HG03565 (cell line): Measurements from ENCODE around the gene DPYSL4.

Source experiments
- ATAC-seq: cut with Tn5 transposase; IDR thresholded peaks from one replicate; pipeline ENCODE4 v1.9.1; 2021; ENCODE audit warnings: mild to moderate bottlenecking, moderate library complexity; ENCODE audit not compliant: unreplicated experiment

Gene DPYSL4

GRCh38 chr10:132162590-132163277 lies 24.0 kb upstream of the DPYSL4 start:
- ATAC-seq = no peak

DNA sequence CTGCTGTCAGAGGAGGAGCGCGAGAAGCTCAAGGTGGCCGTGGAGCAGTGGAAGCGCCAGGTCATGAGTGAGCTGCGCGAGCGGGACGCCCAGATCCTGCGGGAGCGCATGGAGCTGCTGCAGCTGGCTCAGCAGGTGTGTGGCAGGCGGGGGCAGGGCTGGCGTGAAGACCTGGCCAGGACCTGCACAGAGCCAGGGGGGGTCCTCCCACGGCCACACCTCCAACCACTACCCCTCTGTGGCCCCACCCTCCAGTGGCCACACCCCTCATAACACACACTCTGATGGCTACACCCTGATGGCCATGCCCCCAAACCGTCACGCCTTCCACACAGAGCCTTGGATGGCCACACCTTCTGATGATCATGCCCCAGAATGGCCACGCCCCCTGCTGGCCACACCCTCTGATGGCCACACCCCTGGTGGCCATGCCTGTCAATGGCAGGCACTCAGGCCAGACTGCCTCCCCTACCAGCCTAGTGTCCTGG lies 23.4 kb upstream of the DPYSL4 start:
- no peak for ATAC-seq

GRCh38 chr10:132163826-132164515 lies 22.8 kb upstream of the DPYSL4 start:
- no peak for ATAC-seq

- no peak for ATAC-seq
These were observed 21.9 kb upstream of the DPYSL4 start for GRCh38 chr10:132164761-132165278.

DNA sequence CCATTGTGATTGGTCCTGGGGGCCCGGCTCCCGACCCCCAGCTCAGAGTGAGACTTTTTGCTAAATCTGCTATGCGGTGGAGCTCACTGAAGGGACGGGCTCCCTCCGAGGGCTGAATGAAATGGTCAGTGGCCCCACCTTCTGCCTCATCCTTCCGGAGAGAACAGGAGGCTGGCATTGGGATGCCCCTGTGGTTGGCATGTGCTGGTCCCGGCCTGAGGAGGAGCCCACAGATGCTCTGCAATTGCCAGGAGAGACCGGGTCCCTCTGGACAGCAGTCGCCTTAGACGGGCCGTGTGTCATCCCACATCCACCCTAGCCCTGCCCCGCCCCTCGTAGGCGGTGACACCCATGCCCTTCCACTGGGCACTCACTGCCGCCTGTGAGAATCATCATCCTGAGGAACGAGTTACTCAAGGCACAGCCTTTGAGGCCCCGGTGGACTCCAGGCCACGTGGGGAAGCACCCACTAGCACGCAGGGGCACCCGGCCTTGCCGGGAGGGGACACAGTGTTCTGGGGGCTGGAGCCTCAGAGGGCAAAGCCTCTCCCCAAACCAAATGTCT lies 21.2 kb upstream of the DPYSL4 start:
- ATAC-seq = no peak

DNA sequence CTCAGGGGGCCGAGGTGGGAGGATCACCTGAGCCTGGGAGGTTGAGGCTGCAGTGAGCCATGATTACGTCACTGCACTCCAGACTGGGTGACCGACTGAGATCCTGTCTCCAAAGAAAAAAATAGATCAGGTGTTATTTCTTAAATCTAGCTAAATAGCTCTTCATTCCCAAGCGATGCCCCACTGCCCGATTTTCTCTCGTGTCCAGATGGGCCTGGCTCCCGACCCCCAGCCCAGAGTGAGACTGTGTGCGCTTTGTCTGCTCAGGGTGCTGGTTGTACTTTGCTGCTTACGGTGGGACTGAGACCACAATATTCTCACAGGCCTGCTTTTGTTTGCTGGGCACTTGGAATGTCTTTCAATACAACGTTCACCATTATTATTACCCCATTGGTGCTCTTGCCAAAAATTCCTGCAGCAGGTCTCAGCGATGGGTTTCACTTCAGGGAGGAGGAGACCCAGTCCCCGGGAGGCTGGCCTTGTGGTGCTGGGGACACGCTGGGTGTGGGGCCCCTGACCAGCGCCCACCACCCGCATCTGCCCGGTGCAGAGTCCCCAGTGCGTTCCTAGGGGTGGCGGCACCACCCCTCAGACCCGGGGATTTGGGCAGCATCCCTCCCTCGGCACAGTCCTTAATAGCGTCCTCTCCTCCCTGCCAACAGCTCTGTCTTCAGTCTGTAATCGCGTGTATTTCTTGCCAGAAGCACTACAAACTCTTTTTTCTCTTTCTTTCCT lies 20.4 kb upstream of the DPYSL4 start:
- ATAC-seq = no peak

DNA sequence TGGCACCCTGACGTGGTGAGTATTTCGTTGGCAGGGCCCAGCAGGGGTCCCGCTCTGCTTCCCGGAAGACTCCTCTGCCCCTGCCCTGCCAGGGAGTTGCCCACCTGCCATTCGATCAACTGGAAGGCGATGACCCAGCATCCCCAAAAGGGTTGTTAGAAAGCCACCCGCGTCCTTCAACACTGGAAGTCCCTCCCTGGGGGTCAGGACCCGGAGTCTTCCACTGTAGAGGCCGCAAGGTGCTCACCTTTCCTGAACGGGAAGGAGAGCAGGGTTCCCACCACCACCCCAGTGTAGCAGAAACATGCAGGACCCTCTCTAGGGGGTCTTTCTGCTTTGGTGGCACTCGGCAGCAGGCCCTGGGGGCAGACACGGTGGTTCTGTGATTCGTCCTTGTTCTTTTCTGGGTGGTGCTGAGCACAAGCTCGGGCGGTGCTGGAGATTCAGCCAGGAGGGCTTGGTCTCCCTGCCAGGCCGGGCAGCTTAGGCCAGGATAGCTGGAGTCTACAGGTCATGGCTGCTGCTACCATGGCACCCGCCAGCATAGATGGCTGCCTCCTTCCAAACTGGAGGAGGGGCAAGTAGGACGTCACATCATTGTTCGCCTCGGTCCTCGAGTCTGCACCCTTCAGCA lies 19.6 kb upstream of the DPYSL4 start:
- no peak for ATAC-seq

- no peak for ATAC-seq
These were observed 18.8 kb upstream of the DPYSL4 start for GRCh38 chr10:132167976-132168375.

- ATAC-seq = no peak
These were observed 18.1 kb upstream of the DPYSL4 start for GRCh38 chr10:132168571-132169030.

DNA sequence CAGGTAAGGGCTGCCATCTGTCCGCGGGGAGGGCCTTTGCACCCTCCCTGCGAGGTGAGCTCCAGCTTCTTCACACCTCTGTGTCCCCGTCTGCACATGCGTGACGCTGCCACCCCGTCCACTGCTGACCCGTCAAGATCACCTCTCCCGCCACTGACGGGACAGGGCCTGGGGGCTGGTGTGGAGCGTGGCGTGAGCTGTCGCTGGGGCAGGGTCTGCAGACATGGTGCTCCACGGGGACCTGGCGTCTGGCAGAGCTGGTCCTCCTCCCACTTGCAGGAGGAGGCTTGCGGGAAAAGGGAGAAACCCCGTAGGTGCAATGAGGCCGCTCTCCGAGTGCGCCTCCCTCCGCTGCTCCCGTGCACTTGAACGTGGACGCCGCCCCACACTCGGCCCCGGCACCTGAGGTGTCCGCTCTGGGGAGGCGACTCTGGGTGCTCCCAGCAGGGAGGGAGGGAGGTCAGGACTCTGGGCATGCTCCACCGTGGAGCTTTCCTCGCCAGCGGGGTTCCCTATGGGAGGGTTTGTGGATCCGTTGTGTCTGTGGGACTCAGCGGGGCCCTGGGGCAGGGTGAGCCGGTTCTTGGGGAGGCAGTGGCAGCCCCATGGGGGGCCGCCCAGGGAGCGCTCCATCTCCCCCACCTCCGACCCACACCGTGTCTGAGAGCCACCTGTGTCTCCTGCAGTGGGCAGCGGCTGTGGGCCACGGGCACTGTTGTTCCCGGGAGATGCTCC lies 17.6 kb upstream of the DPYSL4 start:
- no peak for ATAC-seq

- no peak for ATAC-seq
These were observed 16.8 kb upstream of the DPYSL4 start for GRCh38 chr10:132169766-132170560.

DNA sequence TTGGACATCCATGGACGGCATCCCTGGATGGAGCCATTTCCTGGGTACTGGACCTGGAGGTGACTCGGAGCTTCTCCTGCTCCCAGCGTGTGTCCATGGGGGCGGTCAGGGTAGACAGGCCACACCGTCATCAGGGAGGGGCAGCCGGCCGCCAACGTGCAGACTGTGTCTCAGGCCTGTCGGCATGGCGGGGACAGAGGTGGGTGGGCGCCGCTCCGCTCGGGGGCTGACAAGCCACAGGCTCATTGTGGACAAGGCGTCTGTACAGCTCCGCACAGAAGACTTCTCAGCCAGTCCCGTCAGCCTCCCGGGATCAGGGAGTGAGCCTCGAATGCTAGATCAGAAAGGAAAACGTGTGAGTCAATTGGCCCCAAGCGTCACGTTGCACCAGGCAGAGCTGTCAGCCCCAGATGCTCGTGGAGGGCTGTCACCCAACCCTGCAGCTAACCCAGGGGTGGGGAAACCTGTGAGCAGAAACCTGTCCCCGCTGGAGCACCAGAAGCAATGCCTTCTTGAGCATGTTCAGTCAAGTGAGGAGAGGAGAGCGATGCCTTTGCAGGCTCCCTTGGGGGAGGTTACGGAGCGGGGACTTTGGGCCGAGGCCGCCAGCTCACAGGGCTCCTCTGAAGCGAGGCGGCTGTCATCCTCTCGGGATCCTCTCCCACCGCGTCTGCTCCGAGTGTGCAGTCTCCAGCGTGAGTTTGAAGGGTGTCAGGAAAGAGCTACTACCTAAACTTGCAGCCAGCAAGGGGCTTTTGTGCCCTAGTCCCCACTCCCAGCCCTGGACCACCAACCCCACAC lies 16.0 kb upstream of the DPYSL4 start:
- no peak for ATAC-seq

DNA sequence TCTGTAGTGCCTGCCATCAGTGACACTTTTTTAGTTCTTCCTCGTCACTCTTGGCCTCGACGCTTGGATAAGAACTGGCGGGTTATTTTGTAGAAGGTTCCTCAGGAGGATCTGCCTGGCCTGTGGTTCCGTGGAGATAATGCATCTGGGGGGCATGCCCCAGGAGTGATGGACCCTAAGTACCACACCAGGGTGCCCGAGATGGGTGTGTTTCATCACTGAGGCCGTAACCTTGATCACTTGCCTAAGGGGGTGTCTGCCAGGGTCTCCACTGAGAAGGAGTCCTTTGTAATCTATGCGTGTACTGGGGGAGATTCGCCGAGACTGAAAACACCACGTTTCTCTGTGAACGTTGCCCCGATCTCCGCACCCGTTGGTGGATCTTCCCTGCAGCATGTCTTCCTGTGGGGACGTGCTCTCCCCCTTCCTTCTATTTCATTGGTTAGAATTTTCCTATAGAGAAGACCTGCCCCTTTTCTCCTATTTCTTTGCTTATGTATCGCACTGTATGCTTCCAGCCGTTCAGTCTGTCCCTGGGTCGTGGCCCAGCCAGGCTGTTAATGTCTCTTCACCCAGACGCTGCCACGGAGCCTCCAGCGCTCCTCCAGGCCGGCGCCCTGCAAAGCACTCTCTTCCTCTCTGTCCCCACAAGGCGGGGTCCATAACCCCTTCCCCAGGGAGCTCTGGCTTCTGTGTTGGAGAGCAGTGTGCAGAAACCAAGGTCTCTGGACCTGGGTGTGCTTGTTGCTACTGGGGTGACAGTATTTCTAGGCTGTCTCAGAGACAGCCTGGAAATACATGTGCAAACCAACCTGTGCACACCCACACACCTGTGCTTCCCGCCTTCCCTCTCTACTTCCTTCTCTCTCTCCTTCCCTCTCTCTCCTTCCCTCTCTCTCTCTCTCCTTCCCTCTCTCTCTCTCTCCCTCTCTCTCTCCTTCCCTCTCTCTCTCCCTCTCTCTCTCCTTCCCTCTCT lies 14.4 kb upstream of the DPYSL4 start:
- no peak for ATAC-seq

DNA sequence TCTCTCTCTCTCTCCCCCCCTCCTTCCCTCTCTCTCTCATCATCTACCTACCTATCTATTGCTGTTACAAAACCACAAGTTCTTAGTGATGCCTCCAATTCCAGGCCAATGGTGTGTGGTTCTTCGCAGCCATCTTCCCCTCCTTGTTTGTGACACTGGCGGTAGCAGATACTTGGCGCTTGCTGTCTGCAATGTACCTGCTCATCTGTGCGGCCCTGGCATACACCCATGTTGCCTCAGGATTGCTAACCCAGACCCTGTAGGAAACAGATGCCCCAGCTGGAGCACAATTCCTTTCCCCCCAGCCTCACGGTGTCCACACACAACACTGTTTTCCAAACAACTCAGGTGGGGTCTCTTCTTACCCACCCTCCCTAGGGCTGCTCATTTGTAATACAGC lies 13.6 kb upstream of the DPYSL4 start:
- ATAC-seq = no peak

- ATAC-seq = no peak
These were observed 12.5 kb upstream of the DPYSL4 start for GRCh38 chr10:132174237-132174636.

- ATAC-seq = no peak
These were observed 11.3 kb upstream of the DPYSL4 start for GRCh38 chr10:132175408-132175807.

DNA sequence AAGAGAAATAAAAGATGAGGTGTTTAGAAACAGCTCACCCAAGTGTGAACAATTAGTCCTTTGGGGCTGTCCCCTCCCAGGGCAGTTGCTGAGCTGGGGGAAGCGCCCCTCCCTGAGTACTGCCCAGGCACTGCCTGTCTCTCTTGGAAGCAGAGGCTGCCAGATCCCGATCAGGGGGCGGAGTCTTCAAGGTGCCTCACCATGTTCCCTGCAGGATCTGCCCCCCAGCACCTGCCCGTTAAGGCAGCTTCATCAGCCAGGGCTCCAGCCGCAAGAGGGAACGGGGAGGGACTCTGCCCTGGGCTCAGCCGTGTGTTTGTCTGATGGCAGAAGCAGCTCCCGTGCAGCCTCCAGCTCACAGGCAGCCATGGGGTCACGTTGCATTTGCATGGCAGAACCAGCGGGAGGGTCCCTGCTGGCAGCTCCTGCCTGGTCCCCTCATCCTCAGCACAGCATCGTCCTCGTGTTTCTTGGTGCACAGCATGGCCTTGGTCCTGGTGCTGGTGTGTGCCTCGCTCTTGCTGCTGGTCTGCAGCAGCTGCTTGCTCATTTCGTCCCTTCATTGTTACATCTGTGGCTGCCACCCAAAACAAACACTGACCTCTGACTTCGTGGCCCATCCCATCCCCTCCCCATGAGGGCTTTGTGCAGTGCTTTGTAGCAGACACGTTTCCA lies 10.7 kb upstream of the DPYSL4 start:
- ATAC-seq = no peak
